ENCODE measurements around the gene SNTA1. TPM values are rescaled to one million over a fixed set of nuclear protein-coding genes. Genes with fewer than 3 reads are reported as not detected.

Gene SNTA1
- total and polyA plus RNA-seq, 2 of the 8 experiments (the other 6 are each of a cell fraction or from before 2014, with no cell fraction given) = 4.5 to 8.0 TPM

GRCh38 chr20:33444797-33445560, 1.4 kb upstream of the SNTA1 start (continued):
- TF ChIP-seq SP2 (IDR thresholded peaks at IDR 0.05; ENCODE audit: low read length) (no peak), CEBPB (IDR thresholded peaks at IDR 0.05; ENCODE audit: low read depth, low read length) (0 out of 2 replicates have a peak, but pooled peaks have one; percentile 34), SP1 (IDR thresholded peaks at IDR 0.05; ENCODE audit: low read depth, low read length) (no peak), GTF2F1 (IDR thresholded peaks at IDR 0.05; ENCODE audit: borderline replicate concordance, low read depth, low read length) (no peak), RNF2 (IDR thresholded peaks at IDR 0.05; ENCODE audit: borderline replicate concordance, low read depth, low read length, missing control alignments, poor library complexity, severe bottlenecking) (no peak), EP300 (IDR thresholded peaks at IDR 0.05; ENCODE audit: borderline replicate concordance in 1 of 2, low read depth in 2 of 2, low read length in 2 of 2) (no peak)

Data from H1 (cell line).